SH-SY5Y (cell line): ENCODE data around the gene ANLN.

Experiments used
- GATA2 ChIP-seq: IDR thresholded peaks from 2 replicates; pipeline ENCODE4 v1.6.1; 2011; ENCODE audit warnings: mild to moderate bottlenecking, low read depth, low read length
- GATA3 ChIP-seq: IDR thresholded peaks from 2 replicates; pipeline ENCODE4 v1.6.1; 2011; ENCODE audit warnings: low read depth, mild to moderate bottlenecking, low read length, moderate library complexity

GRCh38 chr7:36472141-36472729, 82.6 kb downstream of the ANLN start:
- TF ChIP-seq GATA3 = no peak
- TF ChIP-seq GATA2 = no peak
